ENCODE data around the gene IDH1. TPM values are rescaled to one million over a fixed set of nuclear protein-coding genes. Genes with fewer than 3 reads are reported as not detected.
A peak's percentile ranks its signal among the peaks of the same experiment; 100 is the strongest.
"Not testable (repeated sequence)": the region's sequence is repeated elsewhere in the genome, so short reads cannot be mapped to it uniquely, and the experiment has no call there.

Gene IDH1
- total and polyA plus RNA-seq, 2 of the 13 experiments (the other 11 are each of a cell fraction or from before 2014, with no cell fraction given), result 312 to 1,077 TPM

DNA sequence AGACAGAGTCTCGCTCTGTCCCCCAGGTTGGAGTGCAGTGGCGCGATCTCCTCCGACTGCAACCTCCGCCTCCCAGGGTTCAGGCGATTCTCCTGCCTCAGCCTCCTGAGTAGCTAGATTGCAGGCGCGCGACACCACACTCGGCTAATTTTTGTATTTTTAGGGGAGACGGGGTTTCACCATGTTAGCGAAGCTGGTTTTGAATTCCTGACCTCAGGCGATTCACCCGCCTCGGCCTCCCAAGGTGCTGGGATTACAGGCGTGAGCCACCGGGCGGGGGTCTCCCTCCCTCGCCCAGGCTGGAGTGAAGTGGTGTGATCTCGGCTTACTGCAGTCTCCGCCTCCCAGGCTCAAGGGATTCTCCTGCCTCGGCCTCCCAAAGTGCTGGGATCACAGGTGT lies 12.7 kb upstream of the IDH1 start:
- Histone ChIP-seq H3K4me2 (ENCODE audit: low read depth, low read length) (peak overlapping the region; percentile 78), H3K4me1 (ENCODE audit: insufficient read depth, low read length) (peaks cover 41% of the 10 kb centered on the region), H3K27ac (ENCODE audit: extremely low read length, insufficient read depth, low read length) (peak overlapping the region; percentile 79), H3K9ac (ENCODE audit: insufficient read depth, low read depth, low read length) (peak overlapping the region; percentile 86), H3K4me3 (replicated peaks in 1 of 3; ENCODE audit: insufficient read depth in 1 of 3, low read depth in 2 of 3, low read length in 3 of 3) (peak overlapping the region; percentile 71 to 87 (median 86)), H3K79me2 (ENCODE audit: insufficient read depth, low read length) (peaks cover 41% of the 10 kb centered on the region)
- WGBS (ENCODE audit: low lambda C conversion rate), result 56% methylated on average over 22 of the region's 22 CpGs
- not testable (repeated sequence) for H2AFZ ChIP-seq (ENCODE audit: low read length); H3K36me3 ChIP-seq (replicated peaks in 1 of 2; ENCODE audit: control insufficient read depth in 1 of 2, insufficient read depth in 2 of 2, low read length in 2 of 2); DNase-seq (ENCODE audit: low spot score); H3K27me3 ChIP-seq (ENCODE audit: control insufficient read depth in 1 of 2, insufficient read depth in 2 of 2, low read length in 2 of 2); ATAC-seq; FAIRE-seq; BruUV-seq (replicated peaks); H3K9me3 ChIP-seq (ENCODE audit: low read length); H4K20me1 ChIP-seq (ENCODE audit: insufficient read depth, low read length)
- intact Hi-C loops (cut with micrococcal nuclease; ENCODE audit: unreplicated experiment), result loop anchor here (5.0 kb wide), 1 partner anchor 520 kb away; no protein-coding TSS in a partner anchor
- TF ChIP-seq, protein P1, sequence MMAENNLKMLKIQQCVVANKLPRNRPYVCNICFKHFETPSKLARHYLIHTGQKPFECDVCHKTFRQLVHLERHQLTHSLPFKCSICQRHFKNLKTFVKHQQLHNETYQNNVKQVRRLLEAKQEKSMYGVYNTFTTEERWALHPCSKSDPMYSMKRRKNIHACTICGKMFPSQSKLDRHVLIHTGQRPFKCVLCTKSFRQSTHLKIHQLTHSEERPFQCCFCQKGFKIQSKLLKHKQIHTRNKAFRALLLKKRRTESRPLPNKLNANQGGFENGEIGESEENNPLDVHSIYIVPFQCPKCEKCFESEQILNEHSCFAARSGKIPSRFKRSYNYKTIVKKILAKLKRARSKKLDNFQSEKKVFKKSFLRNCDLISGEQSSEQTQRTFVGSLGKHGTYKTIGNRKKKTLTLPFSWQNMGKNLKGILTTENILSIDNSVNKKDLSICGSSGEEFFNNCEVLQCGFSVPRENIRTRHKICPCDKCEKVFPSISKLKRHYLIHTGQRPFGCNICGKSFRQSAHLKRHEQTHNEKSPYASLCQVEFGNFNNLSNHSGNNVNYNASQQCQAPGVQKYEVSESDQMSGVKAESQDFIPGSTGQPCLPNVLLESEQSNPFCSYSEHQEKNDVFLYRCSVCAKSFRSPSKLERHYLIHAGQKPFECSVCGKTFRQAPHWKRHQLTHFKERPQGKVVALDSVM (CRISPR knock-in tag; IDR thresholded peaks at IDR 0.05), result peak; percentile 92
- TF ChIP-seq ZBTB38 (CRISPR knock-in tag; IDR thresholded peaks at IDR 0.05) (peak; percentile 86), SALL1 (CRISPR knock-in tag; IDR thresholded peaks at IDR 0.05) (peak; percentile 24; the same call in 1 of the 2 replicates), ZNF772 (CRISPR knock-in tag; IDR thresholded peaks at IDR 0.05) (0 out of 2 replicates have a peak, but pooled peaks have one; percentile 22), POGZ (CRISPR knock-in tag; IDR thresholded peaks at IDR 0.05) (0 out of 2 replicates have a peak, but pooled peaks have one; percentile 32), ZMYM4 (CRISPR knock-in tag; IDR thresholded peaks at IDR 0.05) (0 out of 2 replicates have a peak, but pooled peaks have one; percentile 22)
- TF ChIP-seq, protein P2, sequence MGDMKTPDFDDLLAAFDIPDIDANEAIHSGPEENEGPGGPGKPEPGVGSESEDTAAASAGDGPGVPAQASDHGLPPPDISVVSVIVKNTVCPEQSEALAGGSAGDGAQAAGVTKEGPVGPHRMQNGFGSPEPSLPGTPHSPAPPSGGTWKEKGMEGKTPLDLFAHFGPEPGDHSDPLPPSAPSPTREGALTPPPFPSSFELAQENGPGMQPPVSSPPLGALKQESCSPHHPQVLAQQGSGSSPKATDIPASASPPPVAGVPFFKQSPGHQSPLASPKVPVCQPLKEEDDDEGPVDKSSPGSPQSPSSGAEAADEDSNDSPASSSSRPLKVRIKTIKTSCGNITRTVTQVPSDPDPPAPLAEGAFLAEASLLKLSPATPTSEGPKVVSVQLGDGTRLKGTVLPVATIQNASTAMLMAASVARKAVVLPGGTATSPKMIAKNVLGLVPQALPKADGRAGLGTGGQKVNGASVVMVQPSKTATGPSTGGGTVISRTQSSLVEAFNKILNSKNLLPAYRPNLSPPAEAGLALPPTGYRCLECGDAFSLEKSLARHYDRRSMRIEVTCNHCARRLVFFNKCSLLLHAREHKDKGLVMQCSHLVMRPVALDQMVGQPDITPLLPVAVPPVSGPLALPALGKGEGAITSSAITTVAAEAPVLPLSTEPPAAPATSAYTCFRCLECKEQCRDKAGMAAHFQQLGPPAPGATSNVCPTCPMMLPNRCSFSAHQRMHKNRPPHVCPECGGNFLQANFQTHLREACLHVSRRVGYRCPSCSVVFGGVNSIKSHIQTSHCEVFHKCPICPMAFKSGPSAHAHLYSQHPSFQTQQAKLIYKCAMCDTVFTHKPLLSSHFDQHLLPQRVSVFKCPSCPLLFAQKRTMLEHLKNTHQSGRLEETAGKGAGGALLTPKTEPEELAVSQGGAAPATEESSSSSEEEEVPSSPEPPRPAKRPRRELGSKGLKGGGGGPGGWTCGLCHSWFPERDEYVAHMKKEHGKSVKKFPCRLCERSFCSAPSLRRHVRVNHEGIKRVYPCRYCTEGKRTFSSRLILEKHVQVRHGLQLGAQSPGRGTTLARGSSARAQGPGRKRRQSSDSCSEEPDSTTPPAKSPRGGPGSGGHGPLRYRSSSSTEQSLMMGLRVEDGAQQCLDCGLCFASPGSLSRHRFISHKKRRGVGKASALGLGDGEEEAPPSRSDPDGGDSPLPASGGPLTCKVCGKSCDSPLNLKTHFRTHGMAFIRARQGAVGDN (CRISPR knock-in tag; IDR thresholded peaks at IDR 0.05), result peak; percentile 48
- TF ChIP-seq, protein P3, sequence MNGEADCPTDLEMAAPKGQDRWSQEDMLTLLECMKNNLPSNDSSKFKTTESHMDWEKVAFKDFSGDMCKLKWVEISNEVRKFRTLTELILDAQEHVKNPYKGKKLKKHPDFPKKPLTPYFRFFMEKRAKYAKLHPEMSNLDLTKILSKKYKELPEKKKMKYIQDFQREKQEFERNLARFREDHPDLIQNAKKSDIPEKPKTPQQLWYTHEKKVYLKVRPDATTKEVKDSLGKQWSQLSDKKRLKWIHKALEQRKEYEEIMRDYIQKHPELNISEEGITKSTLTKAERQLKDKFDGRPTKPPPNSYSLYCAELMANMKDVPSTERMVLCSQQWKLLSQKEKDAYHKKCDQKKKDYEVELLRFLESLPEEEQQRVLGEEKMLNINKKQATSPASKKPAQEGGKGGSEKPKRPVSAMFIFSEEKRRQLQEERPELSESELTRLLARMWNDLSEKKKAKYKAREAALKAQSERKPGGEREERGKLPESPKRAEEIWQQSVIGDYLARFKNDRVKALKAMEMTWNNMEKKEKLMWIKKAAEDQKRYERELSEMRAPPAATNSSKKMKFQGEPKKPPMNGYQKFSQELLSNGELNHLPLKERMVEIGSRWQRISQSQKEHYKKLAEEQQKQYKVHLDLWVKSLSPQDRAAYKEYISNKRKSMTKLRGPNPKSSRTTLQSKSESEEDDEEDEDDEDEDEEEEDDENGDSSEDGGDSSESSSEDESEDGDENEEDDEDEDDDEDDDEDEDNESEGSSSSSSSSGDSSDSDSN (CRISPR knock-in tag; IDR thresholded peaks at IDR 0.05), result peak; percentile 26; the same call in 1 of the 2 replicates
- POLR2A ChIA-PET, result interaction anchor here (6.6 kb wide), 1 partner anchor 13 kb away, joined by 145 read pairs; the partner anchor contains the start of gene IDH1
- in situ Hi-C loops (cut with HindIII; ENCODE audit: extremely low pct_ligation_motif_present, low pct_unique_long_range_greater_than_20kb), result loop anchor here (25.0 kb wide), 1 partner anchor 555 kb away; the partner anchor contains the start of gene CCNYL1
- CTCF ChIA-PET (ENCODE audit: low intra/inter-chr PET ratio, low total read pairs), result interaction anchor here (2.4 kb wide), 1 partner anchor 92 kb away, joined by 10 read pairs; no protein-coding TSS in a partner anchor
